WTC11 (cell line): ENCODE measurements around the gene WHAMM. TPM values are rescaled to one million over a fixed set of nuclear protein-coding genes. Genes with fewer than 3 reads are reported as not detected.

Experiments used
- ATAC-seq: fragments of 200-7000 bp; cut with Tn5 transposase; 2 replicates; pipeline ENCODE4 v1.10.0; 2021; ENCODE audit warnings: mild to moderate bottlenecking, moderate library complexity
- CTCF ChIA-PET: fragments of 300-600 bp; sonication (Branson Sonifier 250); formaldehyde crosslinking; loops from one replicate; lab custom pipeline; 2021; ENCODE audit warnings: antibody characterized with exemption; lab: Charles Lee
- POLR2A ChIA-PET: fragments of 350-600 bp; sonication (Branson Sonifier 250); formaldehyde crosslinking; loops from one replicate; lab custom pipeline; 2021; ENCODE audit warnings: antibody characterized with exemption; lab: Charles Lee
- DNase-seq: peaks from one replicate; pipeline ENCODE4 v3.0.0; 2021; ENCODE audit warnings: low spot score
- H3K27ac Mint-ChIP-seq: 2 replicates; pipeline ENCODE4 v1.8.0; 2021; ENCODE audit warnings: mixed read lengths
- H3K27me3 Mint-ChIP-seq: 2 replicates; pipeline ENCODE4 v1.8.0; 2021; ENCODE audit warnings: low read depth, mild to moderate bottlenecking, moderate library complexity, mixed read lengths
- H3K36me3 Mint-ChIP-seq: 2 replicates; pipeline ENCODE4 v1.8.0; 2021; ENCODE audit warnings: mixed read lengths
- H3K4me1 Mint-ChIP-seq: 2 replicates; pipeline ENCODE4 v1.8.0; 2022; ENCODE audit warnings: mixed read lengths
- H3K4me3 Mint-ChIP-seq: 2 replicates; pipeline ENCODE4 v1.8.0; 2021; ENCODE audit warnings: mild to moderate bottlenecking, moderate library complexity, mixed read lengths
- H3K9me3 Mint-ChIP-seq: 2 replicates; pipeline ENCODE4 v1.8.0; 2021; ENCODE audit warnings: mixed read lengths
- CREB1 ChIP-seq: sonication (generic); formaldehyde crosslinking; IDR thresholded peaks from 2 replicates; pipeline ENCODE4 v1.8.0; 2023; ENCODE audit warnings: mild to moderate bottlenecking, missing genetic modification reagents
- EMX1 ChIP-seq: fragments of 250-450 bp; sonication (Bioruptor Pico); IDR thresholded peaks from 2 replicates; pipeline ENCODE4 v1.8.0; 2021; ENCODE audit warnings: mild to moderate bottlenecking
- FOXK1 ChIP-seq: sonication (generic); formaldehyde crosslinking; IDR thresholded peaks from 2 replicates; pipeline ENCODE4 v1.8.0; 2022; ENCODE audit warnings: mild to moderate bottlenecking, moderate library complexity, missing genetic modification reagents
- GABPB1 ChIP-seq: sonication (generic); formaldehyde crosslinking; IDR thresholded peaks from 2 replicates; pipeline ENCODE4 v1.8.1; 2023; ENCODE audit warnings: mild to moderate bottlenecking, missing genetic modification reagents
- HMGA2 ChIP-seq: fragments of 250-450 bp; sonication (Bioruptor Pico); IDR thresholded peaks from 2 replicates; pipeline ENCODE4 v1.4.0; 2021; ENCODE audit warnings: mild to moderate bottlenecking, moderate library complexity
- IRF2 ChIP-seq: sonication (generic); formaldehyde crosslinking; IDR thresholded peaks from 2 replicates; pipeline ENCODE4 v1.8.0; 2022; ENCODE audit warnings: low read depth, missing genetic modification reagents, borderline replicate concordance
- NFE2L1 ChIP-seq: sonication (generic); formaldehyde crosslinking; IDR thresholded peaks from 2 replicates; pipeline ENCODE4 v1.8.1; 2023; ENCODE audit warnings: missing genetic modification reagents
- NR2C2 ChIP-seq: sonication (generic); formaldehyde crosslinking; IDR thresholded peaks from 2 replicates; pipeline ENCODE4 v1.8.0; 2022; ENCODE audit warnings: mild to moderate bottlenecking, missing genetic modification reagents
- TEAD1 ChIP-seq: sonication (generic); formaldehyde crosslinking; IDR thresholded peaks from 2 replicates; pipeline ENCODE4 v1.8.0; 2022; ENCODE audit warnings: mild to moderate bottlenecking, missing genetic modification reagents
- TP53 ChIP-seq: sonication (generic); formaldehyde crosslinking; IDR thresholded peaks from 2 replicates; pipeline ENCODE4 v1.8.1; 2023; ENCODE audit warnings: mild to moderate bottlenecking, missing genetic modification reagents
- USF2 ChIP-seq: sonication (generic); formaldehyde crosslinking; IDR thresholded peaks from 2 replicates; pipeline ENCODE4 v1.8.1; 2023; ENCODE audit warnings: mild to moderate bottlenecking, missing genetic modification reagents, moderate library complexity
- ZNF281 ChIP-seq: sonication (generic); formaldehyde crosslinking; IDR thresholded peaks from 2 replicates; pipeline ENCODE4 v1.8.0; 2023; ENCODE audit warnings: mild to moderate bottlenecking, missing genetic modification reagents
- ZNF423 ChIP-seq: fragments of 250-450 bp; sonication (Bioruptor Pico); IDR thresholded peaks from 2 replicates; pipeline ENCODE4 v2.1.2; 2022; ENCODE audit warnings: mild to moderate bottlenecking, moderate library complexity
- total RNA-seq: library from RNA; stranded (reverse); gene quantifications from 3 replicates; pipeline ENCODE4 v1.2.3, GENCODE V29; 2021
- TF ChIP-seq, protein P1 (sequence below): sonication (generic); formaldehyde crosslinking; IDR thresholded peaks from 2 replicates; pipeline ENCODE4 v1.8.0; 2022; ENCODE audit warnings: mild to moderate bottlenecking, missing genetic modification reagents

The WHAMM gene
- total RNA-seq, 1 experiment from 2014 or later, result 3.2 TPM

GRCh38 chr15:82828075-82828474 lies 18.6 kb downstream of the WHAMM start:
- no peak for TF ChIP-seq NR2C2 (CRISPR knock-in tag)
- TF ChIP-seq TEAD1 (CRISPR knock-in tag), result no peak
- peak; percentile 82 for TF ChIP-seq GABPB1 (CRISPR knock-in tag)
- TF ChIP-seq, all 79 proteins: peak for 1
- ChIA-PET POLR2A (interaction anchor here (0.5 kb wide), 1 partner anchor 65 kb away, joined by 3 read pairs; no protein-coding TSS in a partner anchor), CTCF (no interaction called here)
- H3K27ac Mint-ChIP-seq, result no peak overlapping the region
- peaks cover 30% of the 10 kb centered on the region for H3K36me3 Mint-ChIP-seq
- no peaks in the 10 kb centered on the region for H3K9me3 Mint-ChIP-seq
- no peaks in the 10 kb centered on the region for H3K4me1 Mint-ChIP-seq
- no peak overlapping the region for H3K4me3 Mint-ChIP-seq
- ATAC-seq, result no peak
- no peaks in the 10 kb centered on the region for H3K27me3 Mint-ChIP-seq
- DNase-seq, result no peak

DNA sequence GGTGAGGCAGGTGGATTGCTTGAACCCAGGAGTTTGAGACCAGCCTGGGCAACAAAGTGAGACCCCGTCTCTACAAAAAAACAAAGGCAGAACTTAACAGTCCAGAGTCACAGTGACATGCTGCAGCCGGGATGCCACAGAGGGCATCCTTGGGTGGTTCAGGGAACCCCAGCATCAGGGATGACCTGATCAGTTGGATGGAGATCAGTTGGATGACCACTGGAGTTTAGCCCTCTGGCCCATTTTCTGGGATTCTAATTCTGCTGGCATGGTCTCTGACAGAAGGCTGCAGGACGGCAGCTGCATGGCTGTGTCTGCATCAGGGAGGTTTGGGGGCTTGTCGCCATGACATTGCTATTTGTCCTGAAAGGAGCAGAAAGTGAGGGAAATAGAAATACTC lies 19.8 kb downstream of the WHAMM start:
- Mint-ChIP-seq H3K4me3 (no peak overlapping the region), H3K4me1 (no peaks in the 10 kb centered on the region)
- CTCF ChIA-PET, result no interaction called here
- ATAC-seq (no peak), DNase-seq (no peak)
- TF ChIP-seq, protein P1, sequence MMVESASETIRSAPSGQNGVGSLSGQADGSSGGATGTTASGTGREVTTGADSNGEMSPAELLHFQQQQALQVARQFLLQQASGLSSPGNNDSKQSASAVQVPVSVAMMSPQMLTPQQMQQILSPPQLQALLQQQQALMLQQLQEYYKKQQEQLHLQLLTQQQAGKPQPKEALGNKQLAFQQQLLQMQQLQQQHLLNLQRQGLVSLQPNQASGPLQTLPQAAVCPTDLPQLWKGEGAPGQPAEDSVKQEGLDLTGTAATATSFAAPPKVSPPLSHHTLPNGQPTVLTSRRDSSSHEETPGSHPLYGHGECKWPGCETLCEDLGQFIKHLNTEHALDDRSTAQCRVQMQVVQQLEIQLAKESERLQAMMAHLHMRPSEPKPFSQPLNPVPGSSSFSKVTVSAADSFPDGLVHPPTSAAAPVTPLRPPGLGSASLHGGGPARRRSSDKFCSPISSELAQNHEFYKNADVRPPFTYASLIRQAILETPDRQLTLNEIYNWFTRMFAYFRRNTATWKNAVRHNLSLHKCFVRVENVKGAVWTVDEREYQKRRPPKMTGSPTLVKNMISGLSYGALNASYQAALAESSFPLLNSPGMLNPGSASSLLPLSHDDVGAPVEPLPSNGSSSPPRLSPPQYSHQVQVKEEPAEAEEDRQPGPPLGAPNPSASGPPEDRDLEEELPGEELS (CRISPR knock-in tag), result no peak
- TF ChIP-seq TP53 (CRISPR knock-in tag) (no peak), HMGA2 (CRISPR knock-in tag) (no peak)
- TF ChIP-seq, all 79 proteins: peak for 0
- H3K27me3 Mint-ChIP-seq, result no peaks in the 10 kb centered on the region
- no peaks in the 10 kb centered on the region for H3K9me3 Mint-ChIP-seq
- POLR2A ChIA-PET, result no interaction called here
- peaks cover 38% of the 10 kb centered on the region for H3K36me3 Mint-ChIP-seq
- H3K27ac Mint-ChIP-seq, result no peak overlapping the region

- TF ChIP-seq CREB1 (CRISPR knock-in tag) (no peak), EMX1 (CRISPR knock-in tag) (no peak), IRF2 (CRISPR knock-in tag) (no peak), USF2 (CRISPR knock-in tag) (no peak), NFE2L1 (CRISPR knock-in tag) (no peak), FOXK1 (CRISPR knock-in tag) (no peak), ZNF281 (no peak), ZNF423 (CRISPR knock-in tag) (no peak)
- H3K4me1 Mint-ChIP-seq, result no peaks in the 10 kb centered on the region
- no peaks in the 10 kb centered on the region for H3K27me3 Mint-ChIP-seq
- no peak overlapping the region for H3K27ac Mint-ChIP-seq
- peaks cover 44% of the 10 kb centered on the region for H3K36me3 Mint-ChIP-seq
- ChIA-PET POLR2A (no interaction called here), CTCF (no interaction called here)
- H3K4me3 Mint-ChIP-seq, result no peak overlapping the region
- DNase-seq (no peak), ATAC-seq (no peak)
- no peaks in the 10 kb centered on the region for H3K9me3 Mint-ChIP-seq
These were observed 21.2 kb downstream of the WHAMM start for GRCh38 chr15:82830427-82831173.
